HG03469 (cell line): ENCODE data around the gene SBK1.

Experiments
- ATAC-seq: cut with Tn5 transposase; IDR thresholded peaks from one replicate; pipeline ENCODE4 v1.9.1; 2021; ENCODE audit warnings: mild to moderate bottlenecking, moderate library complexity, moderate number of reproducible peaks; ENCODE audit not compliant: unreplicated experiment

The SBK1 gene

DNA sequence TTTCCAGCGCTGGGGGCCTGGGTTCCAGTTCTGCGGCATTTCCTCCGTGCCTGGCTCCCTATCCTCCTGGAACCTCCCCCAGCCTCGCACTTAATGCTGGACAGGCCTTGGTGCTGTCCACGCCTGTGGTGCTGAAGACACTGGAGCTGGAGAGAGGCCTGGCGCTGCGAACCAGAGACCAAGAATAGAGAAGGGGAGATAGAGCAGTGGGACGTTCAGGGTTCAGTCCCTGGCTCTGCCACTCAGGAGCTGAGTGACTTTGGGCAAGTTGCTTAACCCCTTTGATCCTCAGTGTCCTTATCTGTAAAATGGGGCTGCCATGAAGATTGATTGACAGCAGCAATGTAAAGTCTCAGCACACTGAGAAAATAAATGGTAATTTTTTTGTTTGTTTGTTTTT lies 11.9 kb downstream of the SBK1 start:
- ATAC-seq, result no peak

DNA sequence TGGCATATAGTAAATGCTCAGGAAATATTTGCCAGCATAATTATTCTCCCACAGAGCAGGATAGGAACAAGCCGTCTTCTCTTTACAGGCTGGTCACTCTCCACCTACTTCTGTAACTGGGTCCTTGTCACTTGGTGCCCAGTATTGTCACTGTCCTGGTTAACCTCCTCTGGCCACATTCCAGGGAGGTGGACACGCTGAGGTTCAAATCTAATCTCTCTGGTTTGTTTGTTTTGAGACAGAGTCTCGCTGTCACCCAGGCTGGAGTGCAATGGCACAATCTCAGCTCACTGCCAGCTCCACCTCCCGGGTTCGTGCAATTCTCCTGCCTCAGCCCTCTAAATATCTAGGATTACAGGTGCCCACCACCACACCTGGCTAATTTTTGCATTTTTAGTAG lies 15.6 kb downstream of the SBK1 start:
- ATAC-seq, result no peak

DNA sequence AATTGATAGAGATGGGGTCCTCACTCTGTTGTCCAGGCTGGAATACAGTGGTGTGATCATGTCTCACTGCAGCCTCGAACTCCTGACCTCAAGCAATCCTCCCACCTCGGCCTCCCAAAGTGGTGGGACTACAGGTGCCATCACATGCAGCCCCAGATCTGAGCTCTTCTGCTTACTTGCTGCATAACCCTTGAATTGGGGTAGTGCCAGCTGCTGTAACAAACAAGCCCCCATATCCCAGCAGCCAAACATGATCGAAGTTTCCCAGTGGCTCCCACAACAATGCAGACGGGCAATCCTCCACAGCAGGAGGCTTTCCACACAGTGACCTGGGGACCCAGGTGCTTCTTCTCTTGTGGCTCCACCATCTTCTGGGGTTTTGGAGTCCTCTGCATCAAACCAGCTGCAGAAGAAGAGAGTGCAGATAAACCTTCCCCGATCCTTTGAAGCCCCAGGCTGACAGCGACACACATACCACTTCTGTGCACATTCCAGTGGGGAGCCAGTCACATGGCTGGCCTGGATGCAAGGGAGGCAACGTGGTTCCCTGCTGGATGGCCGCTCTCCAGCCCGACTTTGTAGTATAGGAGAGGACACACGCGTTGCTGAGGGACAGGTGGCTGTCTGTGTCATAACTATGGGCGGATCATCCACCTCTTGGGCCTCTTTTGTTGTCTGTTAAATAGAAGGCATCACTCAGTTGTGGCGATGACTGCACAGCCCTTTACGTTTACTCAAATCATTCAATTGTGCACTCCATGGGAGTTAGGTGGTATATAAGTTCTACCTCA lies 16.7 kb downstream of the SBK1 start:
- ATAC-seq, result no peak

DNA sequence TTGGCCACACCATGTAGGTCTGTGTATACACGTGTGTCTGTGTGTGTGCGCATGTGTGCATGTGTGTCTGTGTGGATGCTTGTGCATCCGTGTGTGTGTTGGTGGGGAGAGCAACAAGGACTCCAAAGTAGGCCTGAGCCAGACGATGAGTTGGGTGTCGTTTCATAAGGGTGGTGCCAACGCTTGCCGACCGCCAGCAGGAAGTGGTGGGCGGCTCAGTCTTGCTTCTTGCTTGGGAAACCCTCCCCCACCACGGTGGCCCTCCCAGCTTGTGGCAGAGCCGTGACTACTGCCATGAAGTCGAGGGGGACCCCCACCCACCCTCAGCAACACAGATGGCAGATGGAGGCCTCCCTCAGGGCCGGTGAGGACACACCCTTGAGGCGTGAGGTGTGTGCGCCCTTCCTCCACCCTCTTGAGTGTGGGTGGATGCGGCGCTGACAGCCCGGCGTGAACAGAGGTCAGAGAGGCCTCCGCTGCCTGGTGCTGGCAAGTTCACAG lies 17.5 kb downstream of the SBK1 start:
- ATAC-seq, result no peak

DNA sequence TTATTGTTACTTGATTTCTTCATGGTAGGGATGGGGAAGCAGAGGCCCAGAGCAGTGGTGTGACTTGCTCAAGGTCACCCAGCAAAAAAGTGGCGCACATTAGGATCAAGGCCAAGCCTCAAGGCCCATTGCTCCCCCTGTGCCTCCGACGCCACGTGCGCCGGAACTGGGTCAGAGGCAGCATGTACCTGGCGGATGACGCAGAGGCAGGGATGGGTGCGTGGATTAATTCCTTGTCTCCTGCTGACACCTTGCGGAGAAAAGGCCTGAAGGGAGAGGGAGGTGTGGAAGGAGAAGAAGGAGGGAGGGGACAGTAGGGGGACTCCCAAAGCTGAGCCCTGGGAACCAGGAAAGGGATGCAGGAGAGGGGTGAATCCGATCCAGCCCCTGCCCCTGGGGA lies 18.5 kb downstream of the SBK1 start:
- no peak for ATAC-seq

DNA sequence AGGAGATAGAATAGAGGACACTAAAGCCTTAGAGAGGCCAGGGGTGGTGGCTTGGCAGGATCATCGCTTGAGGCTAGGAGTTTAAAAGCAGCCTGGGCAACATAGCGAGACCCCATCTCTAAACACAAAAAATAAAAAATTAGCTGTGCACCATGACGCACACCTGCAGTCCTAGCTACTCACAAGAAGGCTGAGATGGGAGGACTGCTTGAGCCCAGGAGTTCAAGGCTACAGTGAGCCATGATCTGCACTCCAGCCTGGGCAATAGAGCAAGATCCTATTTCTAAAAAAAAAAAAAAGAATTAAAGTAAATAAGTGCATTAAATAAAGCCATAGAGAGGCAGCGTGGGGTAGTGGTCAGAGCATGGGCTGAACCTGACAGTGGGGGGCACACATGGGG lies 19.1 kb downstream of the SBK1 start:
- no peak for ATAC-seq

DNA sequence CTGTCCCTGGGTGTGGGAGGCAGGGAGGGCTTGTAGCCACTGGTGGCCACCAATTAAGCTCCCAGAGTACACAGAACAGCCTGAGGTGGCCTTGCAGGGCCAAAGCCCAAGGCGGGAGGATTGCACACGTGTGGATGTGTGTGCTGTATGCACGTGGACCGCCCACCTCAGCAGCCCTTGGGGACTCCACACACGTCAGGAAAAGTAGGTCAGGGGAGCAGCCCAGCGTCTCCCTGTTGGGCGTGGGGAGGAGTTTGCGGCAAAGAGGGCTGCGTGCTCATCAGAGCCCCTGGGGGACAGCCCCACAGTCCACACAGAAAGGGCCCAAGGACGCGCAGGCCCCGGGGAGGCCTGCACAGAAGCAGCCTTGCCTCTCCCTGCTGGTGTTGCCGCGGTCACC lies 19.6 kb downstream of the SBK1 start:
- ATAC-seq, result no peak

DNA sequence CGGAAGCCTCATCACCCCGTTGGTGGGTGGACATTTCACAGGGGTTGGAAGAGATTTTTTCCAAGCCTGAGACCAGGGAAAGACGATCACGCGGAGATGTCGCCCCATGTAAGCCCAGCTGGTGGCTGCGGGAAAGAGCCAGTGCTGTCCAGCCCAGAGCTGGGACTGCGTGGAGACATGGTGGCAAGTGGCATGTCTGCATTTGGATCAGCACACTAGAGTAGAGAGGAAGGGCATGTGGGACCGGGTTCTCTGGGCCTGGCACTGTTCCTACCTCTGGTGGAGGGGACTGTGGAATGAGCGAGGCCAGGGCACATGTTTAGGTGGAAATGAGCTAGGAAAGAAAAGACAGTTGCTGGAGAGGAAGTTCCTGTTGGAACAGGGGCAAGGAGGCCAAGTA lies 20.0 kb downstream of the SBK1 start:
- ATAC-seq, result no peak

DNA sequence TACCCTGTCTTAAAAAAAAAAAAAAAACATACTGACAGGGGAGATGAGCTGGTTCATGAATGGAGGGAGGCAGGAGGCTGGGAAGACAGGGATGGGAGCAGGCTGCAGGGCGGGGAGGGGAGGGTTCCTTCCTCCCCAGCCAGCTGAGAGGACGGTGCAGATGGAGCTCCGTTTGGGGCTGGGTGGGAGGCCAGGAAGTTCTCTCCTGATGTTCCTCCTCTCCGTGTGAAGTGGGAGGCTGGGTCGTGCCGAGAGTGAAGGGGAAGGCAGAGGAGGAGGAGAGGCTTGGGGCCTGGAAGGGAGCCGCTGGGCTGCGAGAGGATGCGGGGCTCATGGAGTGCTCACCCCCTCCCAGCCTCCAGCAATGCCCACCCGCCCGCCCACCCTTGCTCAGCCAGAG lies 21.3 kb downstream of the SBK1 start:
- ATAC-seq, result no peak

DNA sequence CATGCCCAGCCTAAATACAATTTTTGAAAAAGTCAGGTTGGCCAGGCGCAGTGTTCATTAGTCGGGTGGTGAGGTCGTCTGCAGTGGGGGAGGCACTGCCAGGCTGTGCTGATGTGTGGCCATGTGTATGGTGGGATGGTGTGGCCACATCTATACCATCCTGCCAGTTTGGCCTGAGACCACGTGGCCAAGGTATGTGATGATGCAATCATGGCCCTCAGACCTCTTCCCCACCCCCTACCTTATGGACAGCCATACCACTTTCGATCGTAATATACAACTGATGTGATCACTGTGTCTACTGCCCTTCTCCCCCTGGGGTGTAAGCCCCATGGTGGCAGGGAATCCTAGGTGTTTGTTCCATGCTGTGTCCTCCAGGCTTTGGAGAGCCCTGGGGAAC lies 23.7 kb downstream of the SBK1 start:
- no peak for ATAC-seq

DNA sequence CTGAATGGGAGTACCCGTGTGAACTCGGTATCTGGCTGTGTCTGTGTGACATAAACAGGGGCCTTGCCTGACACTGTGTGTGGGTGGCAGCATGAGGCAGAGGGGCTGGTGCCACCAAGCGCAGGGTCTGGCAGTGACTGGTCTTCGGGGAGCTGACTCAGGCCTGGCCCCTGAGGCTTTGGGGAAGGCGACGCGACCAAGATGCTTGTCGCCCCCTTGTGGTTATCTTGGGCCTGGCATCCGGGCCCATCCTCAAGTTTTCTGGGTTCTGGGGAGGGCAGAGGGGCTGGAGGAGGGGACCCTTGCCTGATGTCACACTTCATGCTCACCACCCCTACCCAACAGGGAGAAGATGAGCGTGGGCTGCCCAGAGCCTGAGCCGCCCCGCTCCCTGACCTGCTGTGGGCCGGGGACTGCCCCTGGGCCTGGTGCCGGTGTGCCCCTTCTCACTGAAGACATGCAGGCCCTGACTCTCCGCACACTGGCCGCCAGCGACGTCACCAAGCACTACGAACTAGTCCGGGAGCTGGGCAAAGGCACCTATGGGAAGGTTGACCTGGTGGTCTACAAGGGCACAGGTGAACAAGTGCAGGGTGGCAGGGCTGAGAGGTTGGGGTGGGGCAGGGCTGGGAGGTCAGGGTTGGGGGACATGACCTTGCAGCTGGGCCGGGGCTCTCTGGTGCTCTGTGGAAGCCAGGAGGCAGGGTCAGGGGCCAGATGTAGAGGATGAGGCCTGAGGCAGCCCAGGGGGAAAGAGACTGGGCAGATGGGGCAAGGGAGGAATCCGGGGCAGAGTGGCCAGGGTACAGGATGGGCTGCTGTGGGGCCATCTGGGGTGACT lies 24.9 kb downstream of the SBK1 start:
- no peak for ATAC-seq

DNA sequence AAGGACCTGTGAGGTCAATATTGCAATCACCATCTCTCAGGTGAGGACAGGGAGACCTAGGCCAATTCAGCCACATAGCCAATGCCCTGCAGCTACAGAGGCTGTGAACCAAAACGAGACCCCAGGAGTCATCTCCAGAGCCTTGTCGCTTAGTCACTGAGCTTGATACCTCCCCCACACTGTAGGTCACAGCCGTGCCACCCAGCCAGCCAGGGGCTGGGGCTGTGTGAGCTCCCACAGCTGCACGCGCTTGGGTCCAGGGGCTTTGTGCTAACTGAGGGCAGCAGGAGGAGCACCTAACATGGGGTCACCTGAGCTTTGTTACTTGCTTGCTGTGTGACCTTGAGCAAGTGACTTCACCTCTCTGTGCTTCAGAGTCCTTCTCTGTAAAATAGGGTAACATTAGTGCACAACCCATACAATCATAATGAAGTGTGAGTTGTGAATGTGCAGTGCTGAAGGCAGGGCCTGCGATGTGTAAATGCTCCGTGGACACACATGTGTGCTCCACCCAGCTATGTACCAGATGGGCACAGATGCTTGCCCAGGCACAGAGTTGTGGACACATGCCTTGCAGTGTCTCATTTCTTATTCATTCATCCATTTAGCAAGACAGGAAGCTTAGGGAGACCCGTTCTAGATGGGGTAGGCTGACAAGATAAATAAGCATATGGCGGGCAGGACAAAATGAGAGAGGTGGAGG lies 25.9 kb downstream of the SBK1 start:
- no peak for ATAC-seq

DNA sequence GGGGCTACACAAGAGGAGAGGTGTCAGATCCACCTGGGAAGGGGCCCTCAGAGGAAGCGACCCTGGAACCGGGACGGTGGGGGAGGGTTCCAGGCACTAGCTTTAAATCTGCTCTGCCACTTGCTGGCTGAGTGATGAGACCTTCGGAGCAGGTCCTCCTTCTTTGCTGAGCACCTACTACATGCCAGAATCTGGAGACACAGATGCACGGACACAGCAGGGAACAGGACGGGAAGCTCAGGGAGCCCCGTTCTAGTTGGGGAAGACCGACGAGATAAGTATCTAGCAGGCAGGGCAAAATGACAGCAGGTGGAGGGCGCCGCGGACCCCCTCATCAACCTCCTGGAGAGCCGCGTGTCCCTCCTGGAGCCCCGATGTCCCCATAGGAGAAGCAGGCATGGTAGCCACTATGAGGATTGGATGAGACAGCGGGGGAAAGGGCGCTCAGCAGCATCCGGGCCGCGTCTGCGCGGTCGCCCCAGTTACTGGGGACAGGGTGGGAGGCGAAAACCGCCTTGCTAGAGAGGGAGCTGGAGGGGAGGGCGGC lies 27.2 kb downstream of the SBK1 start:
- no peak for ATAC-seq

DNA sequence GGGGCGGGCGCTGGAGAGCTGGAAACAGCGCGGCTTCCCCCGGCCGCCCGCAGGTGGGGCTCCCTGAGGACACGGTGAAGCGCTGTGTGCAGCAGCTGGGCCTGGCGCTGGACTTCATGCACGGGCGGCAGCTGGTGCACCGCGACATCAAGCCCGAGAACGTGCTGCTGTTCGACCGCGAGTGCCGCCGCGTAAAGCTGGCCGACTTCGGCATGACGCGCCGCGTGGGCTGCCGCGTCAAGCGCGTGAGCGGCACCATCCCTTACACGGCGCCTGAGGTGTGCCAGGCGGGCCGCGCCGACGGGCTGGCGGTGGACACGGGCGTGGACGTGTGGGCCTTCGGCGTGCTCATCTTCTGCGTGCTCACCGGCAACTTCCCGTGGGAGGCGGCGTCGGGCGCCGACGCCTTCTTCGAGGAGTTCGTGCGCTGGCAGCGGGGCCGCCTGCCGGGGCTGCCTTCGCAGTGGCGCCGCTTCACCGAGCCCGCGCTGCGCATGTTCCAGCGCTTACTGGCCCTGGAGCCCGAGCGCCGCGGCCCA lies 27.8 kb downstream of the SBK1 start:
- ATAC-seq, result no peak

DNA sequence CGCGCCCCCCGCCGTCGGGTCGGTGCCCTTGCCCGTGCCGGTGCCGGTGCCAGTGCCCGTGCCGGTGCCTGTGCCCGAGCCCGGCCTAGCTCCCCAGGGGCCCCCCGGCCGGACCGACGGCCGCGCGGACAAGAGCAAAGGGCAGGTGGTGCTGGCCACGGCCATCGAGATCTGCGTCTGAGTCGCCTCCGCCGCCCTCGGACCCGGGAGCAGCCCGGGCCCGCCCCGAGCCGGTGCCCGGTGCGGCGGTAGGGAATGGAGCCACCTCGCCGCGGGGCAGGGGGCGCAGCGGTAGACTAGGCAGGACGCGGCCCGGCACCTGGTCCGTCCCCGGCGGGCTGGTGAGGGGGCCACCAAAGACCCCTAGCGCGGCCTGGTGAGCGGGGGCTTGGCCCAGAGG lies 28.4 kb downstream of the SBK1 start:
- ATAC-seq, result no peak

DNA sequence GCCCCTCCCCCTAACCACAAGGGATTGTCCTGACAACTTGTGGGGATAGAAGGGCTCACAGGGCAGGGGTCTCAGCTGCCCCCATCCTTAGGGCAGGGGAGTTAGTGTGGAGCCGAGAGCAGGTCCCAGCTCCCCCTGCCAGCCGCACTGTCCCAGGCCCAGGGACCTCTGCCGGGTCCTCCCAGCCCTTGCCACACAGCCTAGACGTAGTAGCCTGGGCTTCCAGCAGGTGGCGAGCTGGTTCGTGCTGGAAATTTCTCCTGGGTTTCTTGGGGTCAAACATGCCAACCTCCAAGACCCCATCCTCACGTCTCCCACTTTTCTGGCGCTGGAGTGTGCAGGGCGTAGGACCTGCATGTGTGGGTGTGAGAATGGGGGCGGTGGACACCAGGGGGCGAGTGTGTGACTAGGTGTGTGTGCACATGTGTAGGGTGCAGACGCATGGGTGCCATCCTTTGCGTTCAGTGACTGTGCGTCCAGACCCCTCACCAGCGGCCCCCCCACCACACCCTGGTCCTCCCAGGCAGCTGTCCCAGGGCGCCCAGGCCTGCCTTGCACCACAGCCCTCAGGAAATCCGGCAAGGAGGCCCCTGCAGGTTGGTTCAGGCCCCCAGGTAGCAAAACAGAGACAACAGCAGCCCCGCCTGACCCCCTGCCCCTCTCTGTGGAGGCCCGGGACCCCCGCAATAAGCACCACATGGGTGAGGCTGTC lies 29.5 kb downstream of the SBK1 start:
- no peak for ATAC-seq

DNA sequence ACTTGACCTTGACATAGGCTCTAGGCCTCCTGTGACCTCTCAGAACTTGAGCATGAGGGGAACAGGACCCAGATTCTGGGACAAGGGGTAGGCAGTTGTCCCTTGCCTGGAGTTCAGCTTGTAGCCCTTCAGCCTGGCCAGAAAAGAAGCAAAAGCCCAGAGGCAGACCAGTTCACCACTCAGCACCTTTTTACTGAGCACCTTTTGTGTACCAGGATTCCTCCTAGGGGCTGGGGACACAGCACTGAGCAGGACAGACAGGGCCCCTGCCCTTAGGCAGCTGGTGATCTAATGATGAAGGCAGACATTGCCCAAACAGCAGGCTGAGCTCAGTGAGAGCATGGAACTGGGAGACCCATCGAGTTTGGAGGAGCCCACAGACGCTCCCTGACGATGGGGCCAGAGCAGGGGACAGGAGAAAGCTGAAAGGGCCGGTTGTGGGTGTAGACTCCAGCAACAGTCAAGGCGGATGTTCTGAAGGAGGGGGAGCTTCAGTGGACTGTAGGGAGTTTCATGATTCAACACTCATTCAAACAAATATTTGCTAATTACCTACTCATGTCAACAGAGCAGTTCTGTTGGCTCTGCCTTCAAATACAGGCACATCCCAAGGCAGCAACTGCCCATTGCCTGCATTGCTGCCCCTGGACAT lies 32.0 kb downstream of the SBK1 start:
- no peak for ATAC-seq

DNA sequence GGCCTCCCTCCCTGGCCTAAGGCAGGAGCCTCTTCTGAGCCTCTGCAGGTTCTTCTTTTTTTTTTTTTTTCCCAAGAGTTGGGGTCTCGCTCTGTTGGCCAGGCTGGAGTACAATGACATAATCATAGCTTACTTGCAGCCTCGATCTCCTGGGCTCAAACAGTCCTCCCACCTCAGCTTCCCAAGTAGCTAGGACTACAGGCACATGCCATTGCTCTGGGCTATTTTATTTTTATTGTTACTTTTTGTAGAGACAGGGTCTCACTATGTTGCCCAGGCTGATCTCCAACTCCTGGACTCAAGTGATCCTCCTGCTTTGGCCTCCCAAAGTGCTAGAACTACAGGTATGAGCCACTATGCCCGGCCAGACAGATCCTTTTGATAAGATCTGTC lies 32.6 kb downstream of the SBK1 start:
- no peak for ATAC-seq

DNA sequence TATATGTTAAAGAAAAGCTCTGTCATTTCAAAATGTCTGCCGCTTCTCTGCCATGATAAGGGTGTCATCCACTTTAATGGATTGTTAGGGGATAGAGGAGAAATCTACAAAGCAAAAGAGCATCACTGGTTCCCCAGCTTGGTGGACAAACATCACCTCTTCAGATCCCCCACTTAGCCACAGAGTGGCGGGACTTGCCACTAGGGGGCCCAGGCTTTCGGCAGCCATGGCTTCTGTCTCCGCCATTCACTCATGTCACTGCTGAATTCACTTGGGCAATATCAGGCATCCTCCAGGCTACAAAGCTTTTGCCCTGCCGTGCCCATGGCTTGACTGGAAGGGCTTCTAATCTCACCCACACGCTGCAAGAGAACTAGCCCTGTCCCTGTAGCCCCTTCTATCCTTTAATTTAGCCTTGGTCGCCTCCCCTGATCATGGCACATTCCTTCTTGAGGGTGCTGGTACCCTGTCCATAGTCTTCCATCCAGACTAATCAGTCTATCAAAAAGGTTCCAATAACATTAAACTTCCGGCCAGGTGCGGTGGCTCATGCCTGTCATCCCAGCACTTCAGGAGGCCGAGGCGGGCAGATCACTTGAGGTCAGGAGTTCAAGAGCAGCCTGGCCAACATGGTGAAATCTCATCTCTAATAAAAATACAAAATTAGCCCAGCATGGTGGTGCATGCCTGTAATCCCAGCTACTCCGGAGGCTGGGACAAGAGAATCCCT lies 34.7 kb downstream of the SBK1 start:
- ATAC-seq, result no peak
